ENCODE results near the gene CHN2.

Gene CHN2

GRCh38 chr7:29398011-29398410 is 203.4 kb downstream of the CHN2 start:
- Histone ChIP-seq H3K4me1 (ENCODE audit: insufficient read depth, low read length) (no peaks in the 10 kb centered on the region), H3K9me3 (ENCODE audit: control insufficient read depth, insufficient read depth, low read length) (no peaks in the 10 kb centered on the region), H3K36me3 (ENCODE audit: insufficient read depth, low read length) (no peaks in the 10 kb centered on the region), H3K9ac (ENCODE audit: low read depth, low read length) (no peak overlapping the region)

- H3K9me3 ChIP-seq (ENCODE audit: control insufficient read depth, insufficient read depth, low read length) = no peaks in the 10 kb centered on the region
- no peaks in the 10 kb centered on the region for H3K4me1 ChIP-seq (ENCODE audit: insufficient read depth, low read length)
- no peaks in the 10 kb centered on the region for H3K36me3 ChIP-seq (ENCODE audit: insufficient read depth, low read length)
- H3K9ac ChIP-seq (ENCODE audit: low read depth, low read length) = no peak overlapping the region
Measured at GRCh38 chr7:29400437-29400836, 205.9 kb downstream of the CHN2 start.

GRCh38 chr7:29401769-29402168 is 207.2 kb downstream of the CHN2 start:
- Histone ChIP-seq H3K9ac (ENCODE audit: low read depth, low read length) (no peak overlapping the region), H3K9me3 (ENCODE audit: control insufficient read depth, insufficient read depth, low read length) (no peaks in the 10 kb centered on the region), H3K36me3 (ENCODE audit: insufficient read depth, low read length) (no peaks in the 10 kb centered on the region), H3K4me1 (ENCODE audit: insufficient read depth, low read length) (peaks cover 1% of the 10 kb centered on the region; the same call in 1 of the 2 replicates)

- Histone ChIP-seq H3K9me3 (ENCODE audit: control insufficient read depth, insufficient read depth, low read length) (no peaks in the 10 kb centered on the region), H3K9ac (ENCODE audit: low read depth, low read length) (no peak overlapping the region), H3K4me1 (ENCODE audit: insufficient read depth, low read length) (peaks cover 16% of the 10 kb centered on the region), H3K36me3 (ENCODE audit: insufficient read depth, low read length) (no peaks in the 10 kb centered on the region)
Measured at GRCh38 chr7:29405891-29406290, 211.3 kb downstream of the CHN2 start.

- no peaks in the 10 kb centered on the region for H3K9me3 ChIP-seq (ENCODE audit: control insufficient read depth, insufficient read depth, low read length)
- H3K9ac ChIP-seq (ENCODE audit: low read depth, low read length) = no peak overlapping the region
- H3K36me3 ChIP-seq (ENCODE audit: insufficient read depth, low read length) = no peaks in the 10 kb centered on the region
- H3K4me1 ChIP-seq (ENCODE audit: insufficient read depth, low read length) = peaks cover 16% of the 10 kb centered on the region
Measured at GRCh38 chr7:29406366-29406765, 211.8 kb downstream of the CHN2 start.

GRCh38 chr7:29408841-29409243 is 214.3 kb downstream of the CHN2 start:
- peaks cover 16% of the 10 kb centered on the region for H3K4me1 ChIP-seq (ENCODE audit: insufficient read depth, low read length)
- no peak overlapping the region for H3K9ac ChIP-seq (ENCODE audit: low read depth, low read length)
- no peaks in the 10 kb centered on the region for H3K36me3 ChIP-seq (ENCODE audit: insufficient read depth, low read length)
- H3K9me3 ChIP-seq (ENCODE audit: control insufficient read depth, insufficient read depth, low read length) = no peaks in the 10 kb centered on the region

- Histone ChIP-seq H3K4me1 (ENCODE audit: insufficient read depth, low read length) (peaks cover 16% of the 10 kb centered on the region), H3K9ac (ENCODE audit: low read depth, low read length) (no peak overlapping the region), H3K9me3 (ENCODE audit: control insufficient read depth, insufficient read depth, low read length) (no peaks in the 10 kb centered on the region), H3K36me3 (ENCODE audit: insufficient read depth, low read length) (no peaks in the 10 kb centered on the region)
Measured at GRCh38 chr7:29410996-29411395, 216.4 kb downstream of the CHN2 start.

GRCh38 chr7:29412912-29413311 is 218.3 kb downstream of the CHN2 start:
- Histone ChIP-seq H3K9me3 (ENCODE audit: control insufficient read depth, insufficient read depth, low read length) (no peaks in the 10 kb centered on the region), H3K36me3 (ENCODE audit: insufficient read depth, low read length) (no peaks in the 10 kb centered on the region), H3K4me1 (ENCODE audit: insufficient read depth, low read length) (peaks cover 5% of the 10 kb centered on the region; the same call in 1 of the 2 replicates), H3K9ac (ENCODE audit: low read depth, low read length) (no peak overlapping the region)

- Histone ChIP-seq H3K9me3 (ENCODE audit: control insufficient read depth, insufficient read depth, low read length) (no peaks in the 10 kb centered on the region), H3K36me3 (ENCODE audit: insufficient read depth, low read length) (no peaks in the 10 kb centered on the region), H3K4me1 (ENCODE audit: insufficient read depth, low read length) (peaks cover under 1% of the 10 kb centered on the region; the same call in 1 of the 2 replicates), H3K9ac (ENCODE audit: low read depth, low read length) (no peak overlapping the region)
Measured at GRCh38 chr7:29413626-29414136, 219.1 kb downstream of the CHN2 start.

GRCh38 chr7:29414216-29414615 is 219.6 kb downstream of the CHN2 start:
- Histone ChIP-seq H3K9ac (ENCODE audit: low read depth, low read length) (no peak overlapping the region), H3K36me3 (ENCODE audit: insufficient read depth, low read length) (no peaks in the 10 kb centered on the region), H3K4me1 (ENCODE audit: insufficient read depth, low read length) (no peaks in the 10 kb centered on the region), H3K9me3 (ENCODE audit: control insufficient read depth, insufficient read depth, low read length) (no peaks in the 10 kb centered on the region)

GRCh38 chr7:29415215-29415614 is 220.6 kb downstream of the CHN2 start:
- no peaks in the 10 kb centered on the region for H3K36me3 ChIP-seq (ENCODE audit: insufficient read depth, low read length)
- no peaks in the 10 kb centered on the region for H3K9me3 ChIP-seq (ENCODE audit: control insufficient read depth, insufficient read depth, low read length)
- H3K4me1 ChIP-seq (ENCODE audit: insufficient read depth, low read length) = no peaks in the 10 kb centered on the region
- H3K9ac ChIP-seq (ENCODE audit: low read depth, low read length) = no peak overlapping the region

- H3K9ac ChIP-seq (ENCODE audit: low read depth, low read length) = no peak overlapping the region
- H3K9me3 ChIP-seq (ENCODE audit: control insufficient read depth, insufficient read depth, low read length) = no peaks in the 10 kb centered on the region
- no peaks in the 10 kb centered on the region for H3K36me3 ChIP-seq (ENCODE audit: insufficient read depth, low read length)
- H3K4me1 ChIP-seq (ENCODE audit: insufficient read depth, low read length) = no peaks in the 10 kb centered on the region
Measured at GRCh38 chr7:29416276-29416937, 221.8 kb downstream of the CHN2 start.

GRCh38 chr7:29416938-29417305 is 222.3 kb downstream of the CHN2 start:
- Histone ChIP-seq H3K4me1 (ENCODE audit: insufficient read depth, low read length) (no peaks in the 10 kb centered on the region), H3K9ac (ENCODE audit: low read depth, low read length) (no peak overlapping the region), H3K9me3 (ENCODE audit: control insufficient read depth, insufficient read depth, low read length) (no peaks in the 10 kb centered on the region), H3K36me3 (ENCODE audit: insufficient read depth, low read length) (no peaks in the 10 kb centered on the region)

GRCh38 chr7:29418056-29418455 is 223.5 kb downstream of the CHN2 start:
- Histone ChIP-seq H3K9me3 (ENCODE audit: control insufficient read depth, insufficient read depth, low read length) (no peaks in the 10 kb centered on the region), H3K36me3 (ENCODE audit: insufficient read depth, low read length) (no peaks in the 10 kb centered on the region), H3K9ac (ENCODE audit: low read depth, low read length) (no peak overlapping the region), H3K4me1 (ENCODE audit: insufficient read depth, low read length) (peaks cover 5% of the 10 kb centered on the region)

GRCh38 chr7:29418651-29419050 is 224.1 kb downstream of the CHN2 start:
- H3K4me1 ChIP-seq (ENCODE audit: insufficient read depth, low read length) = peaks cover 8% of the 10 kb centered on the region
- no peaks in the 10 kb centered on the region for H3K9me3 ChIP-seq (ENCODE audit: control insufficient read depth, insufficient read depth, low read length)
- no peak overlapping the region for H3K9ac ChIP-seq (ENCODE audit: low read depth, low read length)
- H3K36me3 ChIP-seq (ENCODE audit: insufficient read depth, low read length) = no peaks in the 10 kb centered on the region

Measured in ES-I3 (cell line).